GM19467 (cell line): ENCODE measurements around the gene TULP3.

Source experiments
- ATAC-seq: cut with Tn5 transposase; IDR thresholded peaks from one replicate; pipeline ENCODE4 v1.9.1; 2021; ENCODE audit warnings: mild to moderate bottlenecking, moderate library complexity; ENCODE audit not compliant: unreplicated experiment

Gene TULP3

DNA sequence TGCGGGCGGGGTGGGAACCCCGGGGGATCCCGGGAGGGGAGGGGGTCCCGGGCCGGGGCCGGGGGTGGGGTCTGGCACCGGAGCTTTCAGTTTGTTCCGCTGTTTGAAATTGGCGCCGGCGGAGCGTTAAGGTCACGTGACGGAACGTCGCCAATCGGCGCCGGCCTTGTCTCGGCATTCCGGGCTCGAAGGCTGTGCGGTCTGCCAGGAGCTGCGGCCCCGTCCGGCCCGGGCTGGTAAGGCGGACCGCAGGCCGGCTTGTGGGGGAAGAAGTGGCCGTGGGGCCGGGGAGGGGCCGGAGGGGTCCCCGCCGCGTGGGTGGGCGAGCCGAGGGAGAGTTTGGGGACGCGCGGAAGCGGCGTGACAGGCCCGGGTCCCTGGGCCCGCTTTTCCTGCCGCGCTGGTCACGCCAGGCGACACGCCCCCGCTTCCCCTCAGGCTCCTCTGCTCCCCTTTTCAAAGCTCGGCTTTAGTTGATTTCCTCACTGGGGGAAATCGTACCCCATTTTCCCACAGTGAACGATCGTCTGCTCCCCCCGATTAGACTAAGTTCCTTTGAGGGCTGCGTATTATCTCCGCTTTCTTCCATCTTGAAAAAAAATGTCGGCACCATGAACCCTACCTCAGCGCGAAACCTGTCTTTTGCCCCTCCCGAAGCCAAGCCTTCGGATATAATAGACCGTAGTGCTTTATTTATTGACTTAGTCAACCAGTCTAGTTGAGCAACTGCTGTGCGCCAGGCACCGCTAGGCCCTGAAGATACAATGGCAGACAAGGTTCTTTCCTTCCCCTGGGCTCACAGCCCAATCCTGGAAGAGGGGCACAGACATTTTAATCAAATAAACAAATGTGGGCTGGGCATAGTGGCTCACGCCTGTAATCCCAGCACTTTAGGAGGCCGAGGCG, 13.4 kb upstream of the TULP3 start, which contains the start of the genes FOXM1 and RHNO1:
TSS of gene FOXM1 (minus strand) at position 128 of the 906 bp plus-strand sequence. CDS start 2,696 bp downstream, outside the sequence.
TSS of gene RHNO1 (plus strand) at position 177 of the 906 bp plus-strand sequence. CDS start 8,144 bp downstream, outside the sequence.
- ATAC-seq: peak; percentile 60

DNA sequence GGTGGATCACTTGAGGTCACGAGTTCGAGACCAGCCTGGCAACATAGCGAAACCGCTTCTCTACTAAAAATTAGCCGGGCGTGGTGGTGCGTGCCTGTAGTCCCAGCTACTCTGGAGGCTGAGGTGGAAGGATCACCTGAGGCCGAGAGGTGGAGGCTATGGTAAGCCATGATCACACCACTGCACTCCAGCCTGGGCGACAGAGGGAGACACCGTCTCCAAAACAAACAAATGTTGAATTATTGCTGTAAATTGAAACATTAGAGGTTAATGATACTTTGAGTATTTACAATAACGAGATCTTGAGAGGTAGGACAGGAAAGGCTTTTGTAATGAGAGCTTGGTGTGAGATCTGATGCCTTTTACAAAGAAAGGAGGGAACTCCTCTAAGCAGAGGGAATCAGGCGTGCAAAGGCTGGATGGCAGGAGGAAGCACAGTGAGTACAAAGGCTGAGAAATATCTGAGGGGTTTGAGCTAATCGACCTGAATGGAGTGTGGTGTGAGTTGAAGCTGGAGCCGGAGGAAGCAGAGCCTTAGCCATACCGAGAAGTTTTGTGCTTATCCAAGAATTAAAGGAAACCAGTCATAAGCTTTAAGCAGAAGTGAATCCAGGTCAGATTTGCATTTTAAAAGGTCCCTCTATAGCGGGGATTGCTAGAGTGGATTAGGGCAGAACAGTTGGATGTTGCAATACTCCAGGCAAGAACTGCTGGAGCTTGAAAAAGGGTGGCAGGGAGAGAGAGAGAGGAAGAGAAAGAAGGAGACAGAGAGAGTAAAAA, 12.5 kb upstream of the TULP3 start:
- no peak for ATAC-seq

DNA sequence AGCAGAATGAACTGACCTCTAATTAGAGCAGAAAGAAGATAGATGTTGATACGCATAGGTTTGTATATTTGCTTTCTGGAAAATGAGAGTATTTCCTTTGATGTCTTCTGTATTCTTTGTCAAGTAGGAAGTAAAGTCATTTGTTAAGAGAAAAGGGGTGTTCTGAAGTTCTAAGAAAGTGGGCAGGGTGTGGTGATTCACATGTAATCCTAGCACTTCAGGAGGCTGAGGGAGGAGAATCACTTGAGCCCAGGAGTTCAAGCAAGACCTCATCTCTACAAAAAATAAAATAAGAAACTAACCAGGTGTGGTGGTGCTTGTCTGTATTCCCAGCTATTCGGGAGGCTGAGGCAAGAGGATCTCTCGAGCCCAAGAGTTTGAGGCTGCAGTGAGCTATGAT, 10.8 kb upstream of the TULP3 start:
- ATAC-seq: no peak

DNA sequence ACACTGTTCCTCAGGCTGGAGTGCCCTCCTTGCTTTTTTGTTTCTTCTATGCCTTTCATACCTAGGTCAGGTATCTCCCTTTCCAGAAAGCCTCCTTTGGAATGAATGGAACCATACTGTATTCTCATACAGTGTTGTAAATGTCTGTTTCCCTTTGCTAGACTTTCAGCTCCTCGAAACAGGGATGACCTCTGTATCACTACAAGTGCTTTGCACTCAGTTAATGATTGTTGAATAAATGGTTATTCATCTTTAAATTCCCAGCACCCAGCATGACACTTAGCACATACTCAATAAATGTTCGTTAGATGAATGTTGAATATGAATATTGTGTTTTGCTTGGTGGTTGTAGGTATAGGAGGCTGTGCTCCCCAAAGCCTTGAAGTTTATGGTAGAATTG, 5.9 kb upstream of the TULP3 start:
- no peak for ATAC-seq

DNA sequence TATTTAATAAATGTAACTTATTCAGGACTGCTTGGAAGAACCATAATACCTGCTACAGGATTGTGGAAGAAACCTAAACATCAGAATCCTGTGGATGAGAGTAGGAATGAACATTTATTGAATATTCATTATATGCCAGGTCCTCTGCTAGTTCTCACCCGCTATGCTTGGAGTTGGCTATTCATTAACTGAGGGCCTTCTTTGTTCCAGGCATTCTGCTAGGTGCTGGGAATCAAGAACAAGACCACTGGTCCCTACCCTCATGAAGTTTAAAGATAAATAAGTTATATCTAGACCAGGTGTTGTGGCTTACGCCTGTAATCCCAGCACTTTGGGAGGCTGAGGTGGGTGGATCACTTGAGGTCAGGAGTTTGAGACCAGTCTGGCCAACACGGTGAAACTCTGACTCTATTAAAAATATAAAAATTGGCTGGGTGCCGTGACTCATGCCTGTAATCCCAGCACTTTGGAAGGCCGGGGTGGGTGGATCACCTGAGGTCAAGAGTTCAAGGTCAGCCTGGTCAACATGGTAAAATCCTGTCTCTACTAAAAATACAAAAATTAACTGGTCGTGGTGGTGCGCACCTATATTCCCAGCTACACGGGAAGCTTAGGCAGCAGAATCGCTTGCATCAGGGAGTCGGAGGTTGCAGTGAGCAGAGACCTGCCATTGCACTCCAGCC, 3.8 kb upstream of the TULP3 start:
- no peak for ATAC-seq

DNA sequence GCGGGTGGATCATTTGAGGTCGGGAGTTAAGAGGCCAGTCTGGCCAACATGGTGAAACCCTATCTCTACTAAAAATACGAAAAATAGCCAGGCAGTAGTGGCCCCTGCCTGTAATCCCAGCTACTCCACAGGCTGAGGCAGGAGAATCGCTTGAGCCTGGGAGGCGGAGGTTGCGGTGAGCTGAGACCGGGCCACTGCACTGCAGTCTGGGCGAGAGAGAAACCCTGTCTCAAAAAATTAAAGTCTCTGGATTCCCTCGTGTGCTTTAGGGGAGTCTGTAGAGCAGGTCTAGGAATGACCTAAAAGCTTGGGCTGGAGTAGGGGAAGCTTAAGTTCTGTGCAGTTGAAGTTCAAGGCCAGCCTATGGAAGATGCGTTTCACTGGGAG, 697 bp upstream of the TULP3 start:
- no peak for ATAC-seq

DNA sequence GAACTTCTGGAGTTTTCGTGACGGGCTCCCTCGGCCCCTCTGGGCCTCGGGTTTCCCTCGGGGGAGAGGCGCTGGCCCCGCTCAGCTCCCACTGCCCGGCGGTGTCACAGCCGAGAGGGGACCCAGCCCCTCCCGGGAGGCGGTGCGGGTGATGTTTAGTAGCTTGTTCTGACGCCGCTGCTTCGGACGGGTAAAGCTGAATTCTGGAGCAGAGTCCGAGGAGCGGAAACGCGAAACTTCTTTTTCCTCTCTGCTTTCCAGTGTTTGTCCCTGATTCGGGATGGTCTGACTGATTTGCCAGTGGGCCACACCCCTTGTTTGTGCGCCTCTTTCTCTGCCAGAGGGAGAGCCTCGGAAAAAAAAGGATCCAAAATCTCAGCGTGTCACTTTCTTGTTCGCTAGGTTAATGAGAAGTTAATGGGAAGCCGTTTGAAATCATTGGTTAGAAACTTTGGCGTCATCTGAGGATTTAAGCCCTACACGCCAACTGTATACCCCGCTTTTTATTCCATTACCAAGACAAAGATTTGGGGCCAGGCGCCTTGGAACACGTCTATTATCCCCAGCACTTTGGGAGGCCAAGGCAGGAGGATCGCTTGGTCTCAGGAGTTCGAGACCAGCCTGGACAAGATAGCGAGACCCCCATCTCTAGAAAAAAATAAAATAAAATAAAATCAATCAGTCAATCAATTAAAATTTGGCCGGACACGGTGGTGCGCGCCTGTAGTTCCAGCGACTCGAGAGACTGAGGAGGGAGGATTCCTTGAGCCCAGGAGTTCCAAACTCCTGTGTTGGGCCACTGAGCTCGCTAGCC, 756 bp downstream of the TULP3 start:
- no peak for ATAC-seq

DNA sequence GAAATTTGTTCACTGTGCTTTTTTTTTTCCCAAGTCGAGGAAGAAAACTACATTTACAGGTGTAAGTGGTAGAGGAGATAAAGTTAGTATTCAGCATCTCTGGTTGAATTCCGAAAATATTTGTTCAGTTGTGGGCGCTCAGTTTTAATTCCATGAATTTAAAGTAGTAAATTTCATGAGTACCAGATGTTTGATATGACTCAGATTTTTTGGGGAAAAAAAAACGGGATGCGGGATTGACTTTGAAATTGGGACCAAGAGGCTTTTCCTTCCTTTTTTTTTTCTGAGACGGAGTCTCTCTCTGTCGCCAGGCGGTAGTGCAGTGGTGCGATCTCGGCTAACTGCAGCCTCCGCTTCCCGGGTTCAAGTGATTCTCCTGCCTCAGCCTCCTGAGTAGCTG, 1.6 kb downstream of the TULP3 start:
- no peak for ATAC-seq

DNA sequence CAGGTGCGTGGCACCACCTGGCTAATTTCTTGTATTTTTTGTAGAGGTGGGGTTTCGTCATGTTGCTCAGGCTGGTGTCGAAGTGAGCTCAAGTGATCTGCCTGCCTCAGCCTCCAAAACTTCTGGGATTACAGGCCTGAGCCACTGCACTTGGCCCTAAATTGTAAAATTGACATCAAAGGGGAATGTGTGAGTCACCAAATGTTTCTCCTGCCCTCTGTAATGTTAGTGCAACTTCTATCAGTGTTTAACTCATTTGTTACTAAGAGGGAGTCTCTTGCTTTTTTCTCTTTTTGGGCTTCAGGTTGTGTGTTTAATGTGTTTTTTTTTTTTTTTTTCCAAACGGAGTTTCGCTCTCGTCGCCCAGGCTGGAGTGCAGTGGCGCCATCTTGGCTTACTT, 2.3 kb downstream of the TULP3 start:
- no peak for ATAC-seq

DNA sequence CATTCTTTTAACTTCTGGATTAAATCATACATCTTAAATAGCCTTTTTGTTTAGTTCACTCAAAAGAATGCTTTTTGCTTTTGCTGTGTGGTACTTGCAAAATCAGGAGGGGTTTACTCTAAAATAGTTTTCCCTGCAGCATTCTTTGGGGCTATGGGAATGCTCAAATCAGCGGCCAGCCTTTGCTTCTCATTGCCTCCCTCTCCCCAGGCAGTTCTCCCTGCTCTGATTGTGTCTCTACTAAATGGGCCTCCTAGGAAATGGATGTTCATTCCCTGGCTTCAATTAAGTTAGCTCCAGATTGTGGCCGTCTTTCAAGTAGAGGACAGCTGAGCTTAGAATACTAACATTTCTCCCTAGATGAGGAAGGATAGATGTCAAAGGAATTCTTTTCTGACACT, 4.4 kb downstream of the TULP3 start:
- no peak for ATAC-seq

DNA sequence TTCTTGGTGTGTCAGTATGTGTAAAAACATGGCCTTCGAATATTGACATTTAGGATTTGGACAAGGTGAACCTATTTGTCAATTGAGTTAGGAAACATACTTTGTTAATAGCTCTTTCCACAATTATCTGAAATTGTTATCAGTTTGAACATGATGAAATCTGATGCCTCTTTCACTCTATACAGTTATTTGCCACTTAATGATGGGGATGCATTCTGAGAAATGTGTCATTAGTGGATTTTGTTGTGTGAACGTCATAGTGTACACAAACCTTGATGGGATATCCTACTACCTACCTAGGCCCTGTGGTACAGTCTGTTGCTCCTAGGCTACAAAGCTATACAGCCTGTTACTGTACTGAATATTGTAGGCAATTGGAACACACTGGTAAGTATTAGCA, 4.8 kb downstream of the TULP3 start:
- no peak for ATAC-seq

DNA sequence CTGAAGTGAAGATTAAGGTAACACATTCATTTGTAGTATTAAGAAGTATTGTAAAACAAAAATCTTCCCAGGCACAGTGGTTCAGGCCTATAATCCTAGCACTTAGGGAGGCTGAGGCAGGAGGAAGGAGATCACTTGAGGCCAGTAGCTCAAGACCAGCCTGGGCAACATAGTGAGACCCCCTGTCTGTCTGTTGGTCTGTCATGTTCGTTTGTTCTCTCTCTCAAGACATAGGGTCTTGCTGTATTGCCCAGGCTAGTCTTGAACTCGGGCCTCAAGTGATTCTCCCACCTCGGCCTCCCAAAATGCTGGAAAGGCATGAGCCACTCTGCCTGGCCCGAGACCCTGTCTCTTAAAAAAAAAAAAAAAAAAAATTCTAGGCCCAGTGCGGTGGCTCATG, 6.7 kb downstream of the TULP3 start:
- no peak for ATAC-seq

DNA sequence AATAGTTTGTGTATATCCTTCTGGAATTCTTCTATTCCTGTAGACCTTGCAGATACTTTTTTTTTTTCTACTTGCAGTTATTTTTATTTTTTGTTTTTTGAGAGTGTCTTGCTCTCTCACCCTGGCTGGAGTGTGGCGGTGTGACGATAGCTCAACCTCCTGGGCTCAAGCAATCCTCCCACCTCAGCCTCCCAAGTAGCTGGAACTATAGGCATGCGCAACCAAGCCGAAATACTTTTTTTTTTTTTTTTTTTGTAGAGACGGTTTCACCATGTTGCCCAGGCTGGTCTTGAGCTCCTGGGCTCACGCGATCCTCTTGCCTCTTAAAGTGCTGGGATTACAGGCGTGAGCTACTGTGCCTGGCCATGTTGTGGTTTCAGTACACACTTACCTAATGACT, 10.0 kb downstream of the TULP3 start:
- ATAC-seq: no peak

DNA sequence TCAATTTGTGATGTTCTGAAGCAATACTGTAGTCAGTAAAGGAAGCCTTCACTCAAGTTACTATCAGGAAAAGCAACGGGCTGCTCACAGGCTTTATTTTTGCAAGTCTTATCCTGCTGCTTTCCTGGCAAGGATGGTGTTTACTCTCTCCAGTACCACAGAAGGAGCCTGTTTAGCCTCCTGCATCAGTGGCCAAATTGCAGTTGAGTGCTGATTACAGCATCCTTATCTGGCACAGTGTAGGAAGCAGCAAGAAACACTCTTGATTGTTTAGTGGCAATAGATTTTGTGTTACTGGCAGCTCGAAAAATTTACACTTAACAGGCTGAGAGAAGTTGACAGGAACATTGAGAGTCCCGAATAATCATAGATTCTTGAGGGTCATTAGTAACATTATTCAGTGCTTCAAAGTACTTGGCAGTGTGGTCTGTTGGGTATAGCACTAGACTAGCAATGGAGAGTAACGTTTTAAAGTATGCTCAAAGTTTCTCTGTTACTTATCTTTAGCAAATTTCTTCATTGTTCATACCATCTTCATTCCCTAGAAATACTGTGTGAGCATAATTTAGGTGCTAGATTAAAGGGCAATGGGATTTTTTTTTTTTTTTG, 11.7 kb downstream of the TULP3 start:
- ATAC-seq: no peak

DNA sequence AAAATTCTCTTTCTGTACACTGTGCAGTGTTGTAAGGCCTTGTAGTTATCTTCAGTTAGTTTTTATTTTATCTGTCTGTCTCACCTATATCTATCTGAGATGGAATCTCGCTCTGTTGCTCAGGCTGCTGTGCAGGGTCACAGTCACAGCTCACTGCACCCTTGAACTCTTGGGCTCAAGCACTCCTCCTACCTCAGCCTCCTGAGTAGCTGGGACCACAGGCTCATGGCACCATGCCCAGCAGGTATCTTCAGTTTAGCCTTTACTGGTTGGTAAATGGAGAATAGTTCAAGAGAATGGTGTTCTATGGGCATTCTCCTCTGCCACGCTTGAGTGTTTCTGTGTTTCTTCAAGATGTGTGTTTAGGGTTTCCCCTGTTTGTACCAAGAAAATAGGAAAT, 13.6 kb downstream of the TULP3 start:
- no peak for ATAC-seq

DNA sequence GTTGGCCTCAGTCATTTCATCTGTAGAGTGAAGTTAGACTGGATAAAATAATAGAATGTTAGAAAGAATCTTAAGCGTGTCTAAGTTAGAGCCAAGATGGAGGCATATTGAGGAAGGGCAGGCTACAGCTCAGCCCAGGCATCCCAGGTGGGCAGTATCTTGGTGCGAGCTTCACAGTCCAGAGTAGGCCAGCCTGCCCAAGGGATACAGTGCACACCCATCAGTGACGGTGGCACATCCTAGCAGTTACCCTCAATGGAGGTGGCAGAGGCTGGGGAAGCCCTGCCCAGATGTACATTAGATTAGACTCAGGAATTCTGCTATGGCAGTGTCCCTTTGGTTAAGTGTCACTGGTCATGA, 21.5 kb downstream of the TULP3 start:
- ATAC-seq: no peak

DNA sequence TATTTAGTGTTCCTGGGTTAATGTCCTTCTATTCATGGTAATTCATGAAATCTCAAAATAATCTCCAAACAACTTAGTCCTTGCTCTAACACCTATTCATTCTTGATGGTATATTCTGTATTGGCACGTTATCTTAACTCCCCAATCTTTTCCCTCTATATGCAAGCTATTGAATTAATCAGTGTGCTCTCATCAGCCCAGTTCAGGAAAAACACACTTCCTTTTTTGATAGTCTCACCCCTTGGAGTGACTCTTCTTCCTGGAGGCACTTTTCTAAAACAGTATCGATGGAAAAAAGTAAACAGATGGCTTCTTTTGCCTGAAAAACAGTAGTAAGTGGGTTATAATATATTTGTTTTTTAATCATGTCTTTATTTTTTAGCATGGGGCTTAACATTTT, 28.6 kb downstream of the TULP3 start:
- ATAC-seq: no peak

DNA sequence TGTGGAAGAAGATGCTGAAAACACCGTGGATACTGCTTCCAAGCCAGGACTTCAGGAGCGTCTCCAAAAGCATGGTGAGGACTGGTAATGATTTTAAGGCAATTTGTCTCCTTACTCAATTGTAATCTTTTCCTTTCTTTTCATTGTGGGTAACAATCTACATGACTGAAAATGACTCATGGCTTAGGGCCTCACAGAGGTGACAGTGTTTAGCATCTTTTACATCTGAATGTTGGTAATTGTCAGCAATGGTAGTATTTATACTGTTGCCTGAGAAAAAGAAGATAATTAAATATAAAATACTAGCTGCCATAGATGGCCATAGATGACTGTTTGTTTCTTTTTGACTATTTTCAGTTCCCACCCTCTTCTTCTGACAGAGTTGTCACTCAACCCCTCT, 31.6 kb downstream of the TULP3 start:
- ATAC-seq: no peak

DNA sequence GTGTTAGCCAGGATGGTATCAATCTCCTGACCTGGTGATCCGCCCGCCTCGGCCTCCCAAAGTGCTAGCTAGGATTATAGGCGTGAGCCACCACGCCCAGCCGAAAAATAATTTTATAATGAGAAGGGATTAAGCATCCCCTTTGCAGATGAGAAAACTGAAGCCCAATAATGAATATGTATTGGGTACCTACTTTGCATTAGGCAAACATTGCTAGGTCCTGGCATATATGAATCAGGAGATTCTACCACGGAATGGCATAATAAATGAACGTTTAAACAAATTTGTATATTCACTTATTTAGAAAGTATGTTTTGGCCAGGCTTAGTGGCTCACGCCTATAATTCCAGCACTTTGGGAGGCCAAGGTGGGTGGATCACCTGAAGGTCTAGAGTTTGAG, 32.4 kb downstream of the TULP3 start:
- no peak for ATAC-seq

DNA sequence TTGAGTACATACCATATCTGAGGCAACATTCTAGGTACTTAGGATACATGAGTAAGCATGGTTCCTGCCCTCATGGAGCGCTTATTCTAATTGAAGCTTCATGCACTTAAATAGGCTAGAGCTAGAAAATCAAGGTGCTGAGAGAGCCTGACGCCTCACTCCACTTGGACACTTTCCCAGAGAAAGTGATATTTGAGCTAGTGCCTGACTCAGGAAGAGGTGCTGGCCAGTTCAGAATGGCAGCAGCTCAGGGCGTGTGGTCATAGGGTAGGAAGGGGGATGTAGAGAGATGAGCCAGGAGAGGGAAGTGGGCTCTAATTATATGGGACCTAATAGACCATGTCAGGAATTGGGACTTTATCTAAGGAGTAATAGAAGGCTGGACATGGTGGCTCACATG, 33.3 kb downstream of the TULP3 start:
- ATAC-seq: no peak
